K562 (cell line): ENCODE results near the gene PHF5A. TPM values are rescaled to one million over a fixed set of nuclear protein-coding genes. Genes with fewer than 3 reads are reported as not detected.

ENCODE experiments used
- ARHGAP35 ChIP-seq: fragments of 450-650 bp; IDR thresholded peaks from 2 replicates; pipeline ENCODE4 v1.6.1; 2018; ENCODE audit not compliant: partially characterized antibody
- ASH1L ChIP-seq: fragments of 450-650 bp; IDR thresholded peaks from 2 replicates; pipeline ENCODE4 v1.6.1; 2018; ENCODE audit warnings: borderline replicate concordance, mild to moderate bottlenecking, low read depth; ENCODE audit not compliant: partially characterized antibody
- BRD9 ChIP-seq: fragments of 450-650 bp; IDR thresholded peaks from 2 replicates; pipeline ENCODE4 v1.6.1; 2018; ENCODE audit warnings: low read depth; ENCODE audit not compliant: partially characterized antibody
- CBFA2T3 ChIP-seq: fragments of 450-650 bp; IDR thresholded peaks from 2 replicates; pipeline ENCODE4 v1.6.1; 2017
- ESRRB ChIP-seq: fragments of 250-450 bp; sonication (Bioruptor Pico); IDR thresholded peaks from 2 replicates; pipeline ENCODE4 v1.5.0; 2020; ENCODE audit warnings: mild to moderate bottlenecking, moderate library complexity, borderline replicate concordance
- FOXJ2 ChIP-seq: fragments of 200-800 bp; sonication (Bioruptor generic); IDR thresholded peaks from 2 replicates; pipeline ENCODE4 v1.6.1; 2016; ENCODE audit warnings: missing genetic modification characterization, missing compliant biosample characterization
- HDAC8 ChIP-seq: fragments of 450-650 bp; IDR thresholded peaks from 2 replicates; pipeline ENCODE4 v1.6.1; 2016; ENCODE audit warnings: mild to moderate bottlenecking, missing genetic modification characterization, moderate library complexity, missing compliant biosample characterization
- HSF4 ChIP-seq: fragments of 250-450 bp; sonication (Bioruptor Pico); IDR thresholded peaks from 2 replicates; pipeline ENCODE4 v2.1.2; 2022; ENCODE audit warnings: mild to moderate bottlenecking, moderate library complexity, borderline replicate concordance
- KLF1 ChIP-seq: fragments of 450-650 bp; IDR thresholded peaks from 2 replicates; pipeline ENCODE4 v1.6.1; 2016; ENCODE audit warnings: missing genetic modification characterization, missing compliant biosample characterization
- L3MBTL2 ChIP-seq: fragments of 450-650 bp; IDR thresholded peaks from 2 replicates; pipeline ENCODE4 v1.6.1; 2016; ENCODE audit warnings: mild to moderate bottlenecking, moderate library complexity
- LCOR ChIP-seq: sonication (generic); formaldehyde crosslinking; IDR thresholded peaks from 2 replicates; pipeline ENCODE4 v1.8.0; 2022; ENCODE audit warnings: mild to moderate bottlenecking, missing genetic modification reagents
- MCM5 ChIP-seq: fragments of 450-650 bp; IDR thresholded peaks from 2 replicates; pipeline ENCODE4 v1.6.1; 2016; ENCODE audit warnings: low read depth
- MNT ChIP-seq, 2 experiments: fragments of 450-650 bp; conservative IDR thresholded peaks; 2 replicates each; pipeline ENCODE4 v1.6.1; 2017; ENCODE audit warnings: mild to moderate bottlenecking in 2 of 2, moderate library complexity in 2 of 2
- NRF1 ChIP-seq, 2 experiments: fragments of 450-650 bp; IDR thresholded peaks in 1 of 2; conservative IDR thresholded peaks in 1 of 2; 2 replicates each; pipeline ENCODE4 v1.6.1; 2014; ENCODE audit warnings: mild to moderate bottlenecking in 2 of 2
- POLR2G ChIP-seq: fragments of 200-400 bp; formaldehyde crosslinking; IDR thresholded peaks from 2 replicates; pipeline ENCODE4 v1.6.1; 2017; ENCODE audit warnings: low read depth, mild to moderate bottlenecking, antibody characterized with exemption, low read length, moderate library complexity
- PTTG1 ChIP-seq: fragments of 450-650 bp; IDR thresholded peaks from 2 replicates; pipeline ENCODE4 v1.6.1; 2016; ENCODE audit warnings: low read depth, mild to moderate bottlenecking, missing genetic modification characterization, missing compliant biosample characterization
- SMAD1 ChIP-seq: fragments of 150-350 bp; IDR thresholded peaks from 2 replicates; pipeline ENCODE4 v1.6.1; 2014; ENCODE audit warnings: low read length, low read depth; ENCODE audit not compliant: partially characterized antibody
- SMAD4 ChIP-seq: fragments of 250-450 bp; sonication (Bioruptor Pico); conservative IDR thresholded peaks from 2 replicates; pipeline ENCODE4 v1.8.0; 2021; ENCODE audit warnings: inconsistent platforms, mild to moderate bottlenecking, moderate library complexity
- SP2 ChIP-seq: IDR thresholded peaks from 2 replicates; pipeline ENCODE4 v1.6.1; 2011; ENCODE audit warnings: mild to moderate bottlenecking, low read depth, low read length, moderate library complexity; ENCODE audit not compliant: poor library complexity, severe bottlenecking; ENCODE audit errors: extremely low read depth
- SRSF1 ChIP-seq: fragments of 200-400 bp; formaldehyde crosslinking; IDR thresholded peaks from 2 replicates; pipeline ENCODE4 v1.6.1; 2017; ENCODE audit warnings: mild to moderate bottlenecking, low read depth, low read length, moderate library complexity
- TBL1XR1 ChIP-seq, 2 experiments: IDR thresholded peaks; 2 replicates each; pipeline ENCODE4 v1.6.1; 2012; ENCODE audit warnings: improper control_type of control experiment in 2 of 2, low read length in 2 of 2, mild to moderate bottlenecking in 1 of 2
- TRIM28 ChIP-seq: fragments of 450-650 bp; IDR thresholded peaks from 2 replicates; pipeline ENCODE4 v1.6.1; 2017
- XRCC4 ChIP-seq: IDR thresholded peaks from one replicate; pipeline ENCODE4 v1.6.1; 2011; ENCODE audit not compliant: insufficient read depth, insufficient read length; ENCODE audit errors: extremely low read depth
- YBX1 ChIP-seq: fragments of 450-650 bp; IDR thresholded peaks from 2 replicates; pipeline ENCODE4 v1.7.1; 2016; ENCODE audit warnings: mild to moderate bottlenecking
- ZHX1 ChIP-seq: fragments of 150-350 bp; conservative IDR thresholded peaks from 2 replicates; pipeline ENCODE4 v1.6.1; 2014; ENCODE audit warnings: low read length
- ZKSCAN8 ChIP-seq: fragments of 200-800 bp; sonication (Bioruptor generic); IDR thresholded peaks from 2 replicates; pipeline ENCODE4 v1.6.1; 2016; ENCODE audit warnings: missing genetic modification characterization, missing compliant biosample characterization
- ZNF174 ChIP-seq: fragments of 250-450 bp; sonication (Bioruptor Pico); IDR thresholded peaks from 2 replicates; pipeline ENCODE4 v1.4.0; 2020; ENCODE audit warnings: mild to moderate bottlenecking
- ZNF24 ChIP-seq: fragments of 450-650 bp; IDR thresholded peaks from 2 replicates; pipeline ENCODE4 v1.6.1; 2016
- polyA plus RNA-seq, 8 experiments: library from polyadenylated mRNA; depleted of rRNA in 4 of 8; stranded (reverse) in 5 of 8; unstranded in 3 of 8; fragments of >200 nt; fragmentation: Nextera tagmentation in 2 of 8; fragmentation: Illumina TruSeq in 1 of 8; extraction: Ambion mirVana in 2 of 8; extraction: Trizol in 1 of 8; gene quantifications; 2 replicates each; pipeline versions ENCODE4 v1.2.1 to v1.2.3, GENCODE V29; 2011 to 2014; ENCODE audit warnings: inconsistent platforms in 1 of 8, missing spikeins in 1 of 8
- total RNA-seq, 7 experiments: library from RNA; depleted of rRNA in 6 of 7; stranded (reverse); fragments of >200 nt in 6 of 7; fragmentation: Illumina TruSeq in 2 of 7; extraction: Trizol in 2 of 7; gene quantifications; 2 replicates each; pipeline versions ENCODE4 v1.2.1 to v1.2.3, GENCODE V29; 2011 to 2021; ENCODE audit warnings: low replicate concordance in 1 of 7

The PHF5A gene
- total and polyA plus RNA-seq, 9 of the 15 experiments (the other 6 are each of a cell fraction or from before 2014, with no cell fraction given) = 14.2 to 144 (median 101) TPM

- TF ChIP-seq SP2 (no peak), TRIM28 (no peak), MNT (conservative IDR thresholded peaks at IDR 0.05) (no peak), XRCC4 (no peak), ZHX1 (no peak), CBFA2T3 (no peak), SMAD4 (no peak), YBX1 (no peak), L3MBTL2 (peak; percentile 52; the same call in 1 of the 2 replicates), ESRRB (CRISPR knock-in tag) (no peak), POLR2G (peak; percentile 11), HDAC8 (tag) (no peak), ZNF24 (no peak), ZNF174 (CRISPR knock-in tag) (no peak), NRF1 (conservative IDR thresholded peaks at IDR 0.05 in 1 of 2, IDR thresholded peaks at IDR 0.05 in 1 of 2) (peak; percentile 95), BRD9 (peak; percentile 51), TBL1XR1 (IDR thresholded peaks at IDR 0.05; ENCODE audit: low read length in 2 of 2) (no peak), ZKSCAN8 (CRISPR knock-in tag) (no peak), PTTG1 (tag) (no peak), LCOR (CRISPR knock-in tag) (no peak), SMAD1 (no peak), SRSF1 (no peak), ARHGAP35 (peak; percentile 61), KLF1 (tag) (no peak), FOXJ2 (tag) (no peak), HSF4 (CRISPR knock-in tag) (no peak), MCM5 (no peak), ASH1L (no peak)
Observed at GRCh38 chr22:41447435-41448188, 20.9 kb downstream of the PHF5A start (continued).
